K562 (cell line): ENCODE data around the gene SPINK7. TPM values are rescaled to one million over a fixed set of nuclear protein-coding genes. Genes with fewer than 3 reads are reported as not detected.

Experiments
- ATAC-seq: fragments of 200-7000 bp; cut with Tn5 transposase; 3 replicates; pipeline ENCODE4 v1.9.1; 2020; ENCODE audit warnings: moderate library complexity
- BruUV-seq: library from RNA; stranded (reverse); fragments of 400-500 nt; replicated peaks from 2 replicates; lab custom pipeline; 2021; lab: Mats Ljungman, UMichigan
- CTCF ChIA-PET: fragments of 300-600 bp; formaldehyde crosslinking; extraction: SDS; loops from one replicate; lab custom pipeline; 2021; ENCODE audit warnings: low intra/inter-chr PET ratio; lab: Yijun Ruan, JAX
- POLR2A ChIA-PET: fragments of 300-600, 350-650 bp; sonication (Branson Sonifier 250); formaldehyde crosslinking; extraction: SDS; loops from one replicate; lab custom pipeline; 2021; ENCODE audit warnings: antibody characterized with exemption, inconsistent platforms; lab: Yijun Ruan, JAX
- DNase-seq, 4 experiments: peaks; one replicate each; pipeline versions ENCODE4 v3.0.0 to v3.0.0-alpha.2; 2011 to 2018; ENCODE audit warnings: low spot score in 3 of 4, mixed read lengths in 3 of 4; ENCODE audit errors: extremely low read depth in 1 of 4
- FAIRE-seq: peaks from 2 replicates; lab custom pipeline; 2011; peaks lifted over from hg19 to GRCh38; lab: Jason Lieb, UNC
- H2AFZ ChIP-seq: 2 replicates; pipeline ENCODE4 v1.6.0; 2011; ENCODE audit warnings: low read depth, low read length, control low read depth, inconsistent platforms
- H3K27ac ChIP-seq: fragments of 200-600 bp; 3 replicates; pipeline ENCODE4 v1.8.0; 2011; ENCODE audit warnings: low read depth, mild to moderate bottlenecking, control low read depth, inconsistent platforms, low read length, moderate library complexity, mixed read lengths; ENCODE audit errors: extremely low read depth
- H3K27me3 ChIP-seq, 2 experiments: fragments of 300-600 bp in 1 of 2; 2 replicates in 1 of 2; 3 replicates in 1 of 2; pipeline versions ENCODE4 v1.6.0 to v1.8.0; 2011; ENCODE audit warnings: inconsistent platforms in 2 of 2, low read length in 2 of 2, mild to moderate bottlenecking in 1 of 2, mixed read lengths in 1 of 2, moderate library complexity in 1 of 2; ENCODE audit not compliant: control insufficient read depth in 2 of 2, insufficient read depth in 2 of 2
- H3K36me3 ChIP-seq: fragments of 300-600 bp; 3 replicates; pipeline ENCODE4 v1.8.0; 2011; ENCODE audit warnings: mild to moderate bottlenecking, low read length, inconsistent platforms; ENCODE audit not compliant: control insufficient read depth, insufficient read depth
- H3K4me1 ChIP-seq, 2 experiments: fragments of 200-600 bp in 1 of 2; replicated peaks in 1 of 2; 2 replicates in 1 of 2; 3 replicates in 1 of 2; pipeline versions ENCODE4 v1.5.1 to v1.8.0; 2011; ENCODE audit warnings: inconsistent platforms in 2 of 2, low read length in 2 of 2, mild to moderate bottlenecking in 1 of 2, mixed read lengths in 1 of 2, moderate library complexity in 1 of 2; ENCODE audit not compliant: control insufficient read depth in 2 of 2, insufficient read depth in 2 of 2
- H3K4me2 ChIP-seq: 2 replicates; pipeline ENCODE4 v1.6.1; 2011; ENCODE audit warnings: low read length, control low read depth, inconsistent platforms, mixed read lengths; ENCODE audit not compliant: insufficient read depth
- H3K4me3 ChIP-seq: fragments of 200-600 bp; sonication (generic), shearing (Covaris generic); 2 replicates; pipeline ENCODE4 v1.5.1; 2016; ENCODE audit warnings: control low read depth, inconsistent platforms
- H3K79me2 ChIP-seq: fragments of 200-600 bp; 3 replicates; pipeline ENCODE4 v1.8.0; 2011; ENCODE audit warnings: low read length, inconsistent platforms; ENCODE audit not compliant: control insufficient read depth, insufficient read depth
- H3K9ac ChIP-seq, 2 experiments: 2 replicates each; pipeline versions ENCODE4 v1.6.0 to v1.6.1; 2011; ENCODE audit warnings: low read depth in 2 of 2, low read length in 2 of 2, control low read depth in 1 of 2, inconsistent platforms in 1 of 2, mild to moderate bottlenecking in 1 of 2, mixed read lengths in 1 of 2; ENCODE audit not compliant: insufficient read depth in 1 of 2
- H3K9me1 ChIP-seq: one replicate; pipeline ENCODE4 v1.6.0; 2011; ENCODE audit warnings: inconsistent platforms, mild to moderate bottlenecking, low read length, moderate library complexity; ENCODE audit not compliant: control insufficient read depth, insufficient read depth
- H3K9me3 ChIP-seq: replicated peaks from 2 replicates; pipeline ENCODE4 v1.5.1; 2011; ENCODE audit warnings: low read depth, low read length, inconsistent platforms; ENCODE audit not compliant: control insufficient read depth, insufficient read depth
- H4K20me1 ChIP-seq: replicated peaks from 2 replicates; pipeline ENCODE4 v1.6.1; 2011; ENCODE audit warnings: low read length, inconsistent platforms, mixed read lengths; ENCODE audit not compliant: control insufficient read depth, insufficient read depth
- FOXJ3 ChIP-seq: sonication (generic); formaldehyde crosslinking; IDR thresholded peaks from 2 replicates; pipeline ENCODE4 v1.4.0; 2020; ENCODE audit warnings: mild to moderate bottlenecking, missing genetic modification reagents
- GTF2B ChIP-seq: IDR thresholded peaks from 2 replicates; pipeline ENCODE4 v1.6.1; 2011; ENCODE audit not compliant: insufficient read length; ENCODE audit errors: extremely low read depth
- GTF3C2 ChIP-seq: IDR thresholded peaks from 3 replicates; pipeline ENCODE4 v1.6.1; 2011; ENCODE audit warnings: borderline replicate concordance, mild to moderate bottlenecking, moderate library complexity; ENCODE audit not compliant: insufficient read length; ENCODE audit errors: extremely low read depth
- HMGN3 ChIP-seq: IDR thresholded peaks from 2 replicates; pipeline ENCODE4 v1.6.1; 2011; ENCODE audit warnings: borderline replicate concordance, low read depth, mild to moderate bottlenecking, mixed read lengths, low read length; ENCODE audit not compliant: insufficient read length; ENCODE audit errors: extremely low read depth
- NBN ChIP-seq: fragments of 450-650 bp; IDR thresholded peaks from 2 replicates; pipeline ENCODE4 v1.6.1; 2016; ENCODE audit warnings: low read depth, mild to moderate bottlenecking
- NFE2 ChIP-seq: IDR thresholded peaks from 2 replicates; pipeline ENCODE4 v1.6.1; 2014; ENCODE audit warnings: antibody characterized with exemption, low read depth
- SAFB ChIP-seq: fragments of 200-400 bp; formaldehyde crosslinking; IDR thresholded peaks from 2 replicates; pipeline ENCODE4 v1.6.1; 2017; ENCODE audit warnings: low read depth, low read length, borderline replicate concordance
- TAF15 ChIP-seq: fragments of 200-400 bp; formaldehyde crosslinking; IDR thresholded peaks from 2 replicates; pipeline ENCODE4 v1.6.1; 2017; ENCODE audit warnings: mild to moderate bottlenecking, low read depth, low read length, moderate library complexity
- TGIF2 ChIP-seq: sonication (generic); formaldehyde crosslinking; IDR thresholded peaks from 2 replicates; pipeline ENCODE4 v1.8.1; 2022; ENCODE audit warnings: mild to moderate bottlenecking, missing genetic modification reagents, moderate library complexity
- ZNF263 ChIP-seq: sonication (generic); formaldehyde crosslinking; IDR thresholded peaks from 2 replicates; pipeline ENCODE4 v1.8.0; 2022; ENCODE audit warnings: mild to moderate bottlenecking, missing genetic modification reagents, borderline replicate concordance
- ZNF583 ChIP-seq: fragments of 250-450 bp; sonication (Bioruptor Pico); IDR thresholded peaks from 2 replicates; pipeline ENCODE4 v1.4.0; 2020
- WGBS: fragments of 100-300 bp; shearing (Covaris generic); methylation state at CpG from one replicate; pipeline ENCODE4 v1.1.6; 2016; ENCODE audit warnings: low coverage, mixed read lengths; ENCODE audit not compliant: insufficient coverage; ENCODE audit errors: missing lambda C conversion rate; 5-methylcytosine and 5-hydroxymethylcytosine counted together
- in situ Hi-C: fragments of 300-500 bp; cut with MboI; formaldehyde crosslinking; loops from 4 replicates; pipeline ENCODE4 v1.15.0; 2018; ENCODE audit warnings: inconsistent platforms, mixed read lengths
- intact Hi-C: fragments of 100-400 bp; cut with micrococcal nuclease; formaldehyde crosslinking; loops from 2 replicates; pipeline ENCODE4 v1.14.2; 2022
- polyA plus RNA-seq, 8 experiments: library from polyadenylated mRNA; depleted of rRNA in 4 of 8; stranded (reverse) in 5 of 8; unstranded in 3 of 8; fragments of >200 nt; fragmentation: Nextera tagmentation in 2 of 8; fragmentation: Illumina TruSeq in 1 of 8; extraction: Ambion mirVana in 2 of 8; extraction: Trizol in 1 of 8; gene quantifications; 2 replicates each; pipeline versions ENCODE4 v1.2.1 to v1.2.3, GENCODE V29; 2011 to 2014; ENCODE audit warnings: inconsistent platforms in 1 of 8, missing spikeins in 1 of 8
- total RNA-seq, 7 experiments: library from RNA; depleted of rRNA in 6 of 7; stranded (reverse); fragments of >200 nt in 6 of 7; fragmentation: Illumina TruSeq in 2 of 7; extraction: Trizol in 2 of 7; gene quantifications; 2 replicates each; pipeline versions ENCODE4 v1.2.1 to v1.2.3, GENCODE V29; 2011 to 2021; ENCODE audit warnings: low replicate concordance in 1 of 7
- TF ChIP-seq, protein P1 (sequence below): fragments of 450-650 bp; formaldehyde crosslinking; IDR thresholded peaks from 2 replicates; pipeline ENCODE4 v1.4.0; 2020; ENCODE audit warnings: mild to moderate bottlenecking

Gene SPINK7
- total and polyA plus RNA-seq, 9 of the 15 experiments (the other 6 are each of a cell fraction or from before 2014, with no cell fraction given): not detected

DNA sequence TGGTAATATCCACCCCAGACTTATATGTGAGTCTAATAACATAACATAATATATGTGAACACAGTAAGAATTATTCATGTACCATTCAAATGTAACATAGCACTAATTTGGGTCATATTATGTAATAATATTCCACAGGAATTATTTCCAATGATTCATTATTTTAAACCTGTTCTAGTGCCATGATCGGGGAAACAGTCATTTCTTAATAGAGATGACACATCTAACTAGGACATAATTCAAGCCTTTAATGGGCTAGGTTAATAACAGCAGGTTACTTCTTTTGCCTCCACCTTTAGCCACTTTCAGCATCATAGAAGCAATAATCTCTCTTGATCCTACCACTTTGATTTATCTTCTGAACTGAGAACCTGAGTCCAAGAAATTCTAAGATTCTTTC lies 35.5 kb downstream of the SPINK7 start:
- no peak overlapping the region for H3K4me3 ChIP-seq
- DNase-seq (no peak), ATAC-seq (no peak), FAIRE-seq (no peak)
- intact Hi-C loops: no loop called here
- no peak overlapping the region for H3K27ac ChIP-seq
- no peaks in the 10 kb centered on the region for H3K36me3 ChIP-seq
- no peaks in the 10 kb centered on the region for H3K9me1 ChIP-seq
- no peak overlapping the region for H3K9ac ChIP-seq
- 6% methylated on average over 1 of the region's 1 CpG for WGBS
- TF ChIP-seq ZNF263 (CRISPR knock-in tag): no peak
- CTCF ChIA-PET: no interaction called here
- BruUV-seq: no TSS peak
- H3K4me2 ChIP-seq: no peak overlapping the region
- POLR2A ChIA-PET: no interaction called here
- peaks cover 0 to 13% of the 10 kb centered on the region in 2 experiments; a peak in 2 of 5 replicates for H3K4me1 ChIP-seq
- in situ Hi-C loops: no loop called here
- no peaks in the 10 kb centered on the region for H3K9me3 ChIP-seq
- no peaks in the 10 kb centered on the region for H3K27me3 ChIP-seq
- H3K79me2 ChIP-seq: no peaks in the 10 kb centered on the region
- no peak overlapping the region for H2AFZ ChIP-seq
- H4K20me1 ChIP-seq: no peaks in the 10 kb centered on the region

DNA sequence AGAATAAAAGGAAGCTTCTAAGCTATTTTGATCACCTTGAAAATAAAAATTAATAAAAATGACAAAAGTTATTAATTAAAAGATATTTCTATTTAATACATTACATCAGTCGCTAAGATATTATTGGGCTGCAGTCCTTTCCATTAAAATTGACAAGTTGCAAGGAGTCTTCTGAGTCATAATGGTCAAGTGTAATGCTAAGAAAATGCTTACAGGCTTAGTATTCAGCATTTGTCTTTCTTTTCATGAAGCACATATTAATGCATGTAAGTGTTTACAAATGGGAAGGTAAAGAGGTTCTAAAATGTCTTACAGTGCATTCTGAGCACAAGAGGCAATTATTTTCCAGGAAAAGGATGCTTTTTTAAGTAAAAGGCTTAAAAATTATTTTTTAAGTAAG lies 40.5 kb downstream of the SPINK7 start:
- Histone ChIP-seq H2AFZ (no peak overlapping the region), H3K4me3 (no peak overlapping the region), H3K9ac (no peak overlapping the region), H3K9me1 (no peaks in the 10 kb centered on the region), H3K4me2 (no peak overlapping the region), H3K4me1 (no peaks in the 10 kb centered on the region), H3K27ac (no peak overlapping the region), H3K79me2 (no peaks in the 10 kb centered on the region), H3K36me3 (no peaks in the 10 kb centered on the region), H4K20me1 (no peaks in the 10 kb centered on the region), H3K27me3 (no peaks in the 10 kb centered on the region), H3K9me3 (no peaks in the 10 kb centered on the region)
- DNase-seq (no peak), FAIRE-seq (no peak), ATAC-seq (no peak)
- WGBS: 0% methylated on average over 1 of the region's 1 CpG
- ChIA-PET POLR2A (no interaction called here), CTCF (no interaction called here)
- intact Hi-C loops (loop anchor here (2.0 to 10.0 kb wide), 2 partner anchors 174 to 468 kb away; no protein-coding TSS in a partner anchor), in situ Hi-C loops (no loop called here)
- no TSS peak for BruUV-seq
- TF ChIP-seq, protein P1, sequence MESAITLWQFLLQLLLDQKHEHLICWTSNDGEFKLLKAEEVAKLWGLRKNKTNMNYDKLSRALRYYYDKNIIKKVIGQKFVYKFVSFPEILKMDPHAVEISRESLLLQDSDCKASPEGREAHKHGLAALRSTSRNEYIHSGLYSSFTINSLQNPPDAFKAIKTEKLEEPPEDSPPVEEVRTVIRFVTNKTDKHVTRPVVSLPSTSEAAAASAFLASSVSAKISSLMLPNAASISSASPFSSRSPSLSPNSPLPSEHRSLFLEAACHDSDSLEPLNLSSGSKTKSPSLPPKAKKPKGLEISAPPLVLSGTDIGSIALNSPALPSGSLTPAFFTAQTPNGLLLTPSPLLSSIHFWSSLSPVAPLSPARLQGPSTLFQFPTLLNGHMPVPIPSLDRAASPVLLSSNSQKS (CRISPR knock-in tag): no peak
- TF ChIP-seq HMGN3: no peak
- no peak for TF ChIP-seq TAF15
- TF ChIP-seq GTF3C2: no peak
- TF ChIP-seq GTF2B: no peak
- no peak for TF ChIP-seq ZNF583 (CRISPR knock-in tag)
- no peak for TF ChIP-seq SAFB
- no peak for TF ChIP-seq NFE2
- no peak for TF ChIP-seq TGIF2 (CRISPR knock-in tag)
- TF ChIP-seq NBN: no peak
- TF ChIP-seq FOXJ3 (CRISPR knock-in tag): no peak
